Measurements from ENCODE around the gene LRP2BP.
A peak's percentile ranks its signal among the peaks of the same experiment; 100 is the strongest.
"Not testable (repeated sequence)": the region's sequence is repeated elsewhere in the genome, so short reads cannot be mapped to it uniquely, and the experiment has no call there.

Gene LRP2BP

GRCh38 chr4:185358959-185359358 is 36.8 kb downstream of the LRP2BP start:
- no peak for DNase-seq

DNA sequence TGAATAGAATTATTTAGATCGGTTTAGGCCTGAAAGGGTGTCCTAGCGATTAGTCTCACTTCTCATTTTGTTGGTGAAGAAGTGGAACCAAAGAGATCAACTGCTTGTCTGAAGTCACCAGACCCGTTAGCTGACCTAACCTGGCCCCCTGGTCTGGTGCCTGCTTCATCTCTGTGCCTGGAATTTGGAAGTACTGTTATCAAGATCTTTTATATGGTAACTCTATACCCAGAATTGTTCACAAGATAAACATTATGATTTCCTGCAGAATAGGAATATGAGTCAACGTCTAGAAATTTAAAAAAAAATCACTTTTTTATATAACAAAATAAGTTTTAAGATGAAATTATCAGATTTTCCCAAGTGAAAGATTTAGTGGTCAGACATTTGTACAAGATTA is 37.2 kb downstream of the LRP2BP start:
- no peak for DNase-seq

DNA sequence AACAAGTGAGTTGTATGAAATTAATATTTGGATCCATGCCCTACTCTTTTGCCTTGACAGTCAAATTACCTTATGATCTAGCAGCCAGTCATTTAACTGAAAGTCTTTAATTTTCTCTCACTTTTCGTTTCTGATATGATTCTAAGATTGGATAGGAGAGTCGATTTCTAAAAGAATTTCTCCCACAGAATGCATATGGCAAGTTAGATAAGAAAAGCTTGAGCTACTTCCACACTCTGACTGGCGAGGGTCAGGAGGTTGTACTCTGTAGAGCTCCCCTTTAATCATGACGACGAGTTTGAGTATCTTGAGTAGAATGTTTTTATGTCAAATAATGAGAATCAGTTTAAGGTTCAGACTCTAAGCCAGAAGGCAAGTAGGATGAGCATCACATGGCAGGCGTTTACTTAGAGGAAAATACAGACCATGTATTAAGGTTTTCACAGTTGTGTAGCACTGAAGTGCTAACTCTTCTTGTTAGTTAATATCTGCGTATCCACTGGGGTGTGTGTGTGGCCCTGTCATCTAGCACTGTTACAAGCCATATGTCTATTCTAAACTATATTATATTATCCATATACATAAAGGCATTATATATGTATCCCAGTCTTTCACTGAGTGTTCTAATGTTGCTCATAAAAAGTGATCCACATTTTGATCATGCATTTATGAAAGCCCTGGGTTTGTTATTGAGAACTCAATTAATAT is 37.8 kb downstream of the LRP2BP start:
- DNase-seq: no peak

DNA sequence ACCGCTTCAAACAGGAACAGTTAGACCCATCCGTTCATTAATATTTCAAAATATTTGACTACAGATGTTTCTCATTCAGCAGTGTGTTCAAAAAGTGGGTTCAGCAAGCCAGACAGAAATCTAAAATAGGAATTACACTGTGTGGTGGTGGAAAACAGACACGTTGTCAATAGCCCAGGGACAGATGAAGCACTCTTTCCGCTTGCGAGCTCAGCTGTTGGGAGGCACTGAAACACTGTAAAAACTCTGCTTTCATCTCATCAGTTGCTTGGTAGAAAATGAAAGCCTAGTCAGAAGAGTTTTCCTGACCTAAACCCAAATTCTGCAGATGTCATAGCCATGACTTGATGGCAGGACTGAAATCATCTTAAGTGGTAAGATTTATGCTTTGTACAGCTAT is 38.5 kb downstream of the LRP2BP start:
- no peak for DNase-seq

DNA sequence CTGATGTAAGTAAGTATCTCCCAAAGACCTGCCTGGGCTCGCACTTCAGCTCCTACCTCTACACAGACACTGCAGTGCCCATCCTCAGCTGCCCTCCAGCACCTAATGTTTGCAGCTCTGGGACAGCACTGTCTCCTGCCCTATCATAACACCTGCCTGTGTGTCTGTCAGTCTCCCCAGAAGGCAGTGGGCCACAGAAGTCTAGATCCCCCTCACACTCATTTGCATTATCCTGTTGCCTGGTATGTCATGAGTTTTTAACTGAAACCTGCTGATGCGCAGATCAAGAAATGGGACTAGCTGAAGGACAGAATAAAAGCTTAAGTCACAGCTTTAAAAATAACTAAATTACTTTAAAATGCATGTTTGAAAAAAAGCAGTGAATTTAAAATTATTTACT is 43.0 kb downstream of the LRP2BP start:
- DNase-seq: no peak

DNA sequence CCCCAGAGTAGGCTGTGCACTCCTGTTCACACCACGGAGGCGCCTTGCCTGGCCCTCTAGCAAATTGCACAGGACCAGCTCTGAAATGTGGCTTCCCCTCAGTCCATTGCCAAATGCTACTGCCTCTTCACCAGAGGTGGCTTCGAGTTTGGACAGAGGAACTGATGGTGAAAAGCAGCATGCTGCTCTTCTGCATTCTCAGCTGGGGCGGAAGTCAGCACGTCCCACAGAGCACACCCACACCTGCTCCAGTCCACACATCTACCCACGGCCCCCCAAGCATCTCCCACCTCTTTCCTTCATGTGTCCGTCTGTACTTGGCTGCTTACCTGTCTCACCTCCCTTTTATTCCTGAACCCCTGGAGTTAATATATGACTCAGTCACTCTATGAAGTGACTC is 43.5 kb downstream of the LRP2BP start:
- DNase-seq: no peak

DNA sequence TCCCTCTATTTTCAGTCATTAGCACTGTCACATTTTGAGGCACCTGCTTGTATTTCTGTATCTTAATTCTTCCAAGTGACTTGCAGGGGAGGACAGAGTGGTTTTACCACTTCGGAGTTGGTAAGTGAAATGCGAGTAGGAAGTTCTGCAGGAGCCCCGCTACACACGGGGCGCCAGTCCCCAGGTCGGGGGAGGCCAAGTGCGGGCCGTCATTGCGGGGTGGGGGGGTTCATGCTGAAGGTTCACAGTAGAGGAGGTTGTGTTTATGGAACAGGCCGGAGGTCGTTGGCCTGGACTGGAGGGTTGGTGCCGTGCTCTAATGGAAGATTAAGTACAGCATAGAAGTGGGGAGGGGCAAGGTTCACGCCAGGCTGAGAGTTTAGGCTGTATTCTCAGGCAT is 44.0 kb downstream of the LRP2BP start:
- DNase-seq: no peak

DNA sequence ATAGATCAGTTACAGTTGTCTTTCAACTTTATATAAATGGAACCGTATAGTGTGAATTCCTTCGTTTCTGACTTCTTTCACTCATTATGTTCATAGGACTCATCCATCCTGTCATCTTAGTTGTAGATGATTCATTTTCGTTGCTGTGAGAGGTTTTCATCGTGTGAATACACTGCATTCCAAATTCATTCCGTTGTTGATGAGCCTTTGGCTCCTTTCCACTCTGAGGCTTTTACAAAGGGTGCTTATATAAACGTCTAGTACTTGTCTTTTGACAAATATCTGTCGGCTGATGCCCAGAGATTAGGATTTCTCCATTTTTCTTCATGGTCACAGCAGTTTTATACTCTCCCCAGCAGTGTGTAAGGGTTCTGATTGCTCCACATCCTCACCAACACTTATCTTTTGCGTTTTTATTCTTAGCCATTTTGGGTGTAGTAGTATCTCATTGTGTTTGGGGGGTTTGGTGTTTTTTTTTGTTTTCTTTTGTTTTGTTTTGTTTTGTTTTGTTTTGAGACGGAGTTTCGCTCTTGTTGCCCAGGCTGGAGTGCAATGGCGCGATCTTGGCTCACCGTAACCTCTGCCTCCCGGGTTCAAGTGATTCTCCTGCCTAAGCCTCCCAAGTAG is 48.6 kb downstream of the LRP2BP start:
- DNase-seq: no peak

DNA sequence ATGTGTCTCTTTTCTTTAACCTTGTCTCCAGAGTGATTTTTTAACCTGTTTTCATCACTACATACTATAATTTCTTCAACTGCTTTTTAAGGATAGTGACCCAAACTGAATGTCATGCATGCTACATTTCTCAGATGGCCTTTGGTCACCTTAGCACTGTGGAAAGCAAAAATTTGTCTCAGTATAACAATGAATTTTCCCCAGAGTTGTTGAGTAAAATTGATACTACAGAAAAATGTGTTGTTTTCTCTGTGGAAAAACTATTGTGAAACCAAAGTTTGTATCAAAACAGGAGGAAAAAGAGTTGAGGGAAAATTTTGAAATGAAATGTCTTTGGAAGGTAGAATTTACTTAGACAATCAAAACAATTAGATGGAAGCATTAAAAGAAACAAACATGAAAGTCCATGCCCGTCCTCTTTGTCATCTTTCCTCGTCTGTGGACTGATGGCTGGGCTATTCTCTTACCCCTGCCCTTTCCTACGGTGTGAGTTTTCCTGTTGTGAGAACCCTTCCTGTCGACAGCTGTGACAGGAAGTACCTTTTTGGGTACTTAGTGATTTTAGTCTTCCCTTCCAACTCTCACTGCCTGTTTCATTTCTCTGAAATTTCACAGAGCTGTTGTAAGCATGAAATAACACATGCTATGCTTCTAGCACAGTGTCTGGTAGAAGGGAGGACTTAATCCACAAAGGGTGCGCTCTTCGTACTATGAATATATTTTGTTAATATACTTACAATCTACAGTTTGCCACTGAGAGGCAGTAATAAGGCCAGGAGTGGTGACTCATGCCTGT is 50.8 kb downstream of the LRP2BP start:
- no peak for DNase-seq

DNA sequence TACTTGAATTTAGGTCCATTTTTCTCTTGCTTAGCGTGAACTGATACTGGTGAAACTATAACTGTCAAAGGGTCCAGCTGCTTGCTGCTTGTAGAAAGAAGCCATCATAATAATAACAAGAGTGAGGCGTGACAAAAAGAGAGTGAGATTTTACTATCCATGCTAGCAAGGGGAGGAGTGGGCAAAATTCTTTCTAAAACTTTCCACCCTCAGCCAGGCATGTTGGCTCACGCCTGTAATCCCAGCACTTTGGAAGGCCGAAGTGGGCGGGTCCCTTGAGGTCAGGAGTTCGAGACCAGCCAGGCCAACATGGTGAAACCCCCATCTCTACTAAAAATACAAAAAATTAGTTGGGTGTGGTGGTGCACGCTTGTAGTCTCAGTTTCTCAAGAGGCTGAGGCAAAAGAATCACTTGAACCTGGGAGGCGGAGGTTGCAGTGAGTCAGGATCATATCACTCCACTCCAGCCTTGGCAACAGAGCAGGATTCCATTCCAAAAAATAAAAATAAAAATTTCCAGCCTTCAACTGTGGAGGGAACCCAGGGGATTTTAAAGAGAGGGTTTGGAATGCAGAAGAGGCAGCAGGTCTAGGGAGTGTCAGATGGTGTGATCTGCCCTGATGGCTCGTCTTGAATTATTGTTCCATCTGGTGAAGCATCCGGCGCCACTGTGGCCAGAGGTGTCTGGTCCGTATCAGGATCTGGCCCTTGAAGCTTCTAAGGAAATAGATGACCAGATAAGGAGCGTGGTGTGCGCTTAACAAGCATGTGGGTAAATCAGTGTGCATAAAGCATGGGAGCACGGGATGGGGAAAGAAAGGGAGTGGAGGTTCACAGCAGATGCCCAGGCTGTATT is 51.8 kb downstream of the LRP2BP start:
- DNase-seq: peak; percentile 32

DNA sequence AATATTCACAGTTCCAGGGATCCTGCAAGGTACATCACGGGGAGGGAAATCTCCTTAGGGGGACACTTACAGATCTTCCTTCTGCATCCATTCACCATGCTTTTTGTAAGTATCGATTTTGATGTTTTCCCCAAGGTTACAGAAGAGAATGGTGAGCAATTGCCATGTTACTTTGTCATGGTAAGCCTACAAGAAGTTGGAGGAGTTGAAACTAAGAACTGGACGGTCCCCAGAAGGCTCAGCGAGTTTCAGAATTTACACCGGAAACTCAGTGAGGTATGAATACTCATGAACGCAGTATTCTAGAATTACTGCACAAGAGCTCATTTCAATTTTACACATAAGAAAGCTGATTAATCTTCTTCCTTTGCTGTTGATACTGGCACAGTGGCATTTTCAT is 53.9 kb downstream of the LRP2BP start:
- DNase-seq: no peak

GRCh38 chr4:185341377-185341776 is 54.3 kb downstream of the LRP2BP start:
- no peak for DNase-seq

DNA sequence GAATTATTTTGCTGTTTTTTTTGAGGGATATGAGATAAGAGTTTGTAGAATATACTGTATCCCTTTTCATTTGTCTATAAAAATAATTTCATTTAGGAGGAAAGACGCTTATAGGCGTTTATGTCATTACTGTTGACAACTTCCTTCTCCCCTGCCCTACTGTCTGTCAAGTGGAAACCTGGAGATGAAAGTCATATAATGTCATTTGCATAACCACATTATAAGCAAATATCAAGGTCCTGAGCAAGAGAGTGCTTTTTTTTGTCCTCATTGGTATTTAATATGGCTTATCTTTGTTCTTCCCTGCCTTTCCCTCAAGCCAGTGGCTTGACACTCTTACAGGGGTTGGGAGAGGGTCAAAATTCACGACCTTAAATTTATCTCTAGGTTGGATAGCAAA is 55.8 kb downstream of the LRP2BP start:
- DNase-seq: no peak

- DNase-seq: no peak
Observed at GRCh38 chr4:185335579-185335978, 60.1 kb downstream of the LRP2BP start.

GRCh38 chr4:185334326-185334725 is 61.4 kb downstream of the LRP2BP start:
- DNase-seq: no peak

DNA sequence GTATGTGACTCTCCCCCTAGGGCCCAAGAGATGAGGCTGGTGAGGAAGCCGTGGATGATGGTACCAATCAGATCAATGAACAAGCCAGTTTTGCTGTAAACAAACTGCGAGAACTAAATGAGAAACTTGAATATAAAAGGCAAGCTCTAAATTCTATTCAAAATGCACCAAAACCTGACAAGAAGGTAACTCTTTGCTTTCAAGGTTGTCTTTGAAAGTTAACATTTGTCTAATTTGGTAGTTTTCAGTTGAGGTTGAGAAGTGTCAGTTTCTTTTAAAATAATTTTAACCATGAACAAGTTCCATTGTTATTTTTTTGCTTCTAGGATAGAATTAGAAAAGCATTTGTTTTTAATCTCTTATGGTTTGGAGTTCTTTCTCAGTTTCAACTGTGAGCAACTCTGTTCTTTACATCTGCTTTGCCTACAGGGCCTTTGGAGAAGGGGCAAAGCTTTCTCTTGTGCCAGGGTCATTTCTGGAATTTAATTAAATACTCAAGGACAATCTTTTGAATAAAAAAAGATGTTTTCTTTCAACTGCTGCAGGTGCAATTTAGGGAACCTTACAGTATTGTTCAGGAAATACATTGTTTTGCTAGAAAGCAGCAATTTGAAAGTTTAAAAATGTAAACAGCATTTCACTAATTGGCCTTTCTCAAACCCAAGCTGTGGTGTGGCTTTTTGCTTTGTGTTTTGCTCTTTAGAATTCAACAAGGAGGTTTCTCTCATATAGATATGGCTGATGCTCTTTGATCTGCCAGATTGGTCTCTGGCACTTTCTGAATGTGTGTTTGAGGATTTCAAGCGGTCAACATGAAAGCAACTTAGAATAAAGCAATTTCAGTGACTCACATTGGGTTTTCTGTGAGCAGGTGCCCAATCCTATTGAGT is 62.9 kb downstream of the LRP2BP start:
- no peak for DNase-seq

GRCh38 chr4:185329879-185330510 is 65.7 kb downstream of the LRP2BP start:
- DNase-seq: not testable (repeated sequence)

DNA sequence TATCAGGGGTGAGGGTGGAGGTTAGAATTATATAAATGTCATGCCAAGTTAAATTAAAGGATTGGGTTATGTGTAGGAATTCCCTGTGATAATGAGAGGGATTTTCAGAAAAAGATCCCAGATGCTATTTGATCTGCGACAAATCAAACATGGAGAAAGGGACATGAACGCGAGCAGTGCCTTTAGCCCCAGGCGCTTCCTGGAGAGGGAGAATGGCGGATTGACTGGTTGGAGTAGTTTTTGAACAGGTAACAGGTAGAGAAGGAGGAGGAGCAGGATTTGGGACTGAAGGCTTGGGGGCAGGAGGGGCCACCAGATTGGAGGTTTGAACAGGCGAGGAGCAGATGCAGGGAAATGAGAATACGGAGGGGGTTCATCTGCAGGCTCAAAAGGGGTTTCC is 67.1 kb downstream of the LRP2BP start:
- DNase-seq: no peak

DNA sequence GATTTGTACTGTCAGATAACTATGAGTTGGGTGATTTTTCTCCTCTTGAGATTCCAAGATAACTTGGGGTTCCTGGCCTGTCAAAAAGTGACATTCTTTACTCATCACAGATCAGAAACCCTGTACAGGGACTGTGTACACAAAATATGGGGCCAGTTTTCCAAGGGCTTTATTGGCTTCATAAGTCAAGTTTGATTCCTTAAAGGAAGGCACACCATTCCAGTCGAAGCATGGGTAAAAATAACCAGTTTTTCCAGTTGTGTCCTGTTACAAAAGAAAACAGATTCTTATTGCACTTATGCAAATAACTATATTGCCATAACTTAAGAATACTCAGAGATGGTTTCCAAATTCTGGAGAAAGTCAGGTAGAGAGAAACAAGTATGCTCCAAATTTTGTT is 70.0 kb downstream of the LRP2BP start:
- not testable (repeated sequence) for DNase-seq

DNA sequence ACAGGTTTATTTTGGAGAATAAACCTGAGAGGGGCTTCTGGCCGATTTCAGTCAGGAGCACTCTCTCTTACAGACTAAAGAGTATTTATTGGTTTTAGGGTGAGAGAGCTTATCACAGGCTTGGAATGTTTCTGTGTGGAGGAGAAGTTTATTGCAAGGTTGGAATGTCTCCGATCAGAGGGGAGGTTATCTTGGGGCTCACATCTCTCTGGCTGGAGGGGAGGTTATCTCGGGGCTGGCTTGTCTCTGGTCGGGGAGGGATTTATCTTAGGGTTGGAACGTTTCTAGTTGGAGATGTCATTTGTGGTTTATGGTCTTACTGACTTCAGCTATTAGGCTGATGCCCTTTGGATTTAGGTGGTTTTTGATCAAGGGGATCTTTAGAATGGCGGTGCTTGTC is 71.4 kb downstream of the LRP2BP start:
- DNase-seq: not testable (repeated sequence)

- no peak for DNase-seq
Observed at GRCh38 chr4:185323606-185324005, 72.1 kb downstream of the LRP2BP start.

GRCh38 chr4:185322803-185323202 is 72.9 kb downstream of the LRP2BP start:
- no peak for DNase-seq

Measured in stimulated activated CD8-positive, alpha-beta memory T cell treated with anti-CD3 and anti-CD28 coated beads, Interleukin-4, amount 100 ng/mL, for 48 hours (primary cell).